SK-N-MC (cell line): ENCODE measurements around the gene CLIP2.

Experiments
- EZH2 ChIP-seq: fragments of 200-600 bp; sonication (generic); IDR thresholded peaks from one replicate; pipeline ENCODE4 v1.6.1; 2017; ENCODE audit warnings: antibody characterized with exemption
- FOXP2 ChIP-seq: optimal IDR thresholded peaks from 2 replicates; pipeline ENCODE3; 2011; ENCODE audit warnings: mild to moderate bottlenecking, moderate library complexity; ENCODE audit not compliant: insufficient read depth; ENCODE audit errors: extremely low read length, control extremely low read depth
- POLR2AphosphoS5 ChIP-seq: IDR thresholded peaks from 2 replicates; pipeline ENCODE4 v1.6.1; 2012; ENCODE audit warnings: mild to moderate bottlenecking, low read depth, low read length, borderline replicate concordance

DNA sequence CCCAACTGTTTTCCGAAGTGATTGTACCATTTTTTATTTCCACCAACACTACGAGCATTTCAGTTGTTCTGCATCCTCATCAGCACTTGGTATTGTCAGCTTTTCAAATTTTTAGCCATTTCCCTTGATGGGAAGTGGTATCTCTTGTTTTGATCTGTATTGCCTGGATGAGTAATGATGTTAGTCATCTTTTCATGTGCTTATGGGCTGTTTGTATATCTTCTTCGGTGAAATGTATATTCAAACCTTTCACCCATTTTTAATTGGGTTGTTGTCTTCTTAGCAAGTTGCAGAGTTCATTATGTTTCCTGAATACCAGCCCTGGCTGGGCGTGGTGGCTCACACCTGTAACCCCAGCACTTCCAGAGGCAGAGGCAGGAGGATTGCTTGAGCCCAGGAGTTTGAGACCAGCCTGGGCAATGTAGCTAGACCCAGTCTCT, 22.1 kb downstream of the CLIP2 start:
- TF ChIP-seq POLR2AphosphoS5 (no peak), EZH2 (no peak), FOXP2 (no peak)
